ENCODE measurements around the gene SLC30A5. TPM values are rescaled to one million over a fixed set of nuclear protein-coding genes. Genes with fewer than 3 reads are reported as not detected.

The SLC30A5 gene
- total RNA-seq, 2 experiments from 2014 or later, result 30.2 to 42.6 TPM

GRCh38 chr5:69075522-69076179 is 18.2 kb upstream of the SLC30A5 start:
- Histone ChIP-seq H3K4me1 (ENCODE audit: insufficient read depth, low read length, poor library complexity, severe bottlenecking) (no peaks in the 10 kb centered on the region), H3K4me3 (ENCODE audit: low read depth, low read length, poor library complexity, severe bottlenecking) (no peak overlapping the region), H3K36me3 (ENCODE audit: insufficient read depth, low read length) (no peaks in the 10 kb centered on the region), H4K20me1 (ENCODE audit: insufficient read depth, low read length) (no peaks in the 10 kb centered on the region), H2AFZ (ENCODE audit: low read length) (no peak overlapping the region), H3K9me2 (ENCODE audit: insufficient read depth, low read length) (no peaks in the 10 kb centered on the region), H3K27ac (ENCODE audit: low read depth, low read length, poor library complexity, severe bottlenecking) (no peak overlapping the region), H3K79me2 (ENCODE audit: insufficient read depth, low read depth, low read length) (no peaks in the 10 kb centered on the region), H3K4me2 (ENCODE audit: low read length) (no peak overlapping the region), H3K9me3 (ENCODE audit: low read length) (no peaks in the 10 kb centered on the region)
- TF ChIP-seq EZH2phosphoT487 (IDR thresholded peaks at IDR 0.05; ENCODE audit: borderline replicate concordance, low read depth, low read length), result no peak
- no peak for TF ChIP-seq CTCF (conservative IDR thresholded peaks at IDR 0.05; ENCODE audit: low read length)
- POLR2A ChIA-PET, result no interaction called here
- BruUV-seq (replicated peaks), result no TSS peak
- no peak for DNase-seq (ENCODE audit: low spot score)
- intact Hi-C loops (cut with micrococcal nuclease; ENCODE audit: unreplicated experiment), result no loop called here
- CTCF ChIA-PET (ENCODE audit: unreplicated experiment), result no interaction called here

- no peak overlapping the region for H3K4me2 ChIP-seq (ENCODE audit: low read length)
These were observed 14.8 kb upstream of the SLC30A5 start for GRCh38 chr5:69078921-69079540.

More at GRCh38 chr5:69078921-69079540, 14.8 kb upstream of the SLC30A5 start:
- Histone ChIP-seq H3K4me3 (ENCODE audit: low read depth, low read length, poor library complexity, severe bottlenecking) (no peak overlapping the region), H2AFZ (ENCODE audit: low read length) (no peak overlapping the region), H3K9me2 (ENCODE audit: insufficient read depth, low read length) (no peaks in the 10 kb centered on the region), H4K20me1 (ENCODE audit: insufficient read depth, low read length) (no peaks in the 10 kb centered on the region), H3K9me3 (ENCODE audit: low read length) (no peaks in the 10 kb centered on the region), H3K79me2 (ENCODE audit: insufficient read depth, low read depth, low read length) (no peaks in the 10 kb centered on the region), H3K4me1 (ENCODE audit: insufficient read depth, low read length, poor library complexity, severe bottlenecking) (no peaks in the 10 kb centered on the region), H3K27ac (ENCODE audit: low read depth, low read length, poor library complexity, severe bottlenecking) (no peak overlapping the region), H3K36me3 (ENCODE audit: insufficient read depth, low read length) (no peaks in the 10 kb centered on the region)
- TF ChIP-seq EZH2phosphoT487 (IDR thresholded peaks at IDR 0.05; ENCODE audit: borderline replicate concordance, low read depth, low read length) (no peak), CTCF (conservative IDR thresholded peaks at IDR 0.05; ENCODE audit: low read length) (no peak)
- no peak for DNase-seq (ENCODE audit: low spot score)
- BruUV-seq (replicated peaks), result no TSS peak
- ChIA-PET POLR2A (no interaction called here), CTCF (ENCODE audit: unreplicated experiment) (no interaction called here)
- intact Hi-C loops (cut with micrococcal nuclease; ENCODE audit: unreplicated experiment), result no loop called here

All from OCI-LY7 (cell line).